Stomach (tissue), 4 donors: ENCODE data around the gene FHOD1.

Experiments
- CTCF ChIP-seq, 7 experiments: fragments of 450-650 bp in 4 of 7; fragments of 200-600 bp in 3 of 7; sonication (generic) in 3 of 7; IDR thresholded peaks; one replicate each; pipeline ENCODE4 v1.5.1; 2016 to 2019; ENCODE audit warnings: antibody characterized with exemption in 7 of 7, control low read depth in 2 of 7, mild to moderate bottlenecking in 1 of 7
- EP300 ChIP-seq: sonication (generic); formaldehyde crosslinking; IDR thresholded peaks from one replicate; pipeline ENCODE4 v1.6.1; 2017; ENCODE audit warnings: antibody characterized with exemption
- POLR2A ChIP-seq, 4 donors: fragments of 450-650 bp; IDR thresholded peaks; one replicate each; pipeline ENCODE4 v1.6.1; 2016; ENCODE audit warnings: antibody characterized with exemption in 4 of 4, control low read depth in 2 of 4, mild to moderate bottlenecking in 1 of 4, moderate library complexity in 1 of 4
- POLR2AphosphoS5 ChIP-seq, 3 donors: sonication (generic); formaldehyde crosslinking; IDR thresholded peaks; one replicate each; pipeline ENCODE4 v1.6.1; 2016; ENCODE audit warnings: antibody characterized with exemption in 3 of 3

- TF ChIP-seq CTCF (IDR thresholded peaks at IDR 0.05) (no peak), POLR2A (IDR thresholded peaks at IDR 0.05) (no peak), POLR2AphosphoS5 (IDR thresholded peaks at IDR 0.05) (no peak), EP300 (no peak)
These were observed 44.9 kb downstream of the FHOD1 start for GRCh38 chr16:67202426-67202825.
